Measurements from ENCODE around the gene NAALADL2.
"Not testable (repeated sequence)": the region's sequence is repeated elsewhere in the genome, so short reads cannot be mapped to it uniquely, and the experiment has no call there.

Gene NAALADL2

DNA sequence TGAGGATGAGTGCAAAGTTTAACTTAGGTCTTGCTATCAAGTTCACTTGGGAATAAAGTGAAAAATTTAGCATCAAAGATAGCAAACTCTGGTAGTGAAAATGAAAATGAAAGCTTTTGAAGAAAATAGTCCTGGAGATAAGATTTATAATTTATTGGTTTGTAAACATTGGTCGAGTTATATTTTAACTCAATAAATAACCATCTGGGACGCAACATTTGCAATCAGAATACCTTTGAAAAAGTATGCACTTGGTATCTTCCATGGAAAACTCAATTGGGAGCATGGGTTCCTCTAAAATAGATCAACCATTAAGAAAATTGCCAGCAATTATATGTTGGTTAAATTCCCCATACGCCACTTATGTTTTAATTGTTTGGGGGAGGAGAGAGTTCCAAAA, 209.5 kb downstream of the NAALADL2 start:
- no peak for DNase-seq (ENCODE audit: low spot score)
- no peak for FAIRE-seq

DNA sequence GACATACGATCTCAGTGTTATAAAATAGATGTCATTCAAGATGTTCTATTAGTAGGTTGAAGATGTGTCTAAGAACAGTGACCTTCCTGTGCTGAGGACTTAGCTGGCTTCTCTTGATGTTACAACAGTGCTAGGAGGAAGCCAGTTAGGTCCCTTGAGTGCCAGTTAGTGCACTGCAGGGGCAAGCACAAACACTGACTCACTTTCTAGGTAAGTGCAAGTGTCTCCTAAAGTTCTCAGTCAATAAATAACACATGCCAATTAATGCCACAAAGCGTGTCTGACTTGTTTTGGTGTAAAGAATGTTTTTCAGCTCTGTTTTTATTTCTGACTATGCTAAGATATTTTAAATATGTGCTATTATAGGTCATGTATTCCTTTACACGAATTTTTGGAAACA, 211.8 kb downstream of the NAALADL2 start:
- FAIRE-seq: no peak
- DNase-seq (ENCODE audit: low spot score): no peak

GRCh38 chr3:175073219-175073905, 214.2 kb downstream of the NAALADL2 start:
- FAIRE-seq (no peak), DNase-seq (ENCODE audit: low spot score) (no peak)

- DNase-seq (ENCODE audit: low spot score): no peak
- FAIRE-seq: no peak
Measured at GRCh38 chr3:175075269-175075668, 216.1 kb downstream of the NAALADL2 start.

- FAIRE-seq (no peak), DNase-seq (ENCODE audit: low spot score) (no peak)
Measured at GRCh38 chr3:175077216-175077615, 218.1 kb downstream of the NAALADL2 start.

DNA sequence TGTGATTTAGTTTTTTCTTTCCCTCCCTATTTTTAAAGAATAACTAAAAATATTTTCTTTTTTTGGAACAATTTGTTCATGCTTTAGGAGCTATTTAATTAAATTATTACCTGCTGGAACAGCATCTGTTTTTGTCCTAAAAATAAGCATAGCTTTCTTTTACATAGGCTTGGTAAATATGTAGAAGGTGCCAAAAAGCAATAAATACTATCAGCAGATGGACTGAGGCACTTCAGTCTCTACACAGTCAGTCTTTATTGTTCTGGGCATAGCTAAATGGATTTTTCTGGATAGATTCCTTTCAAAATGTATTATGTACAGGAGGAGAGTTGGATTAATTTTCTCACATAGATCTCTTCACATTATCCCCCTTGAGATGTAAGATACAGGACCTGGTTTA, 223.5 kb downstream of the NAALADL2 start:
- no peak for DNase-seq (ENCODE audit: low spot score)
- FAIRE-seq: no peak

DNA sequence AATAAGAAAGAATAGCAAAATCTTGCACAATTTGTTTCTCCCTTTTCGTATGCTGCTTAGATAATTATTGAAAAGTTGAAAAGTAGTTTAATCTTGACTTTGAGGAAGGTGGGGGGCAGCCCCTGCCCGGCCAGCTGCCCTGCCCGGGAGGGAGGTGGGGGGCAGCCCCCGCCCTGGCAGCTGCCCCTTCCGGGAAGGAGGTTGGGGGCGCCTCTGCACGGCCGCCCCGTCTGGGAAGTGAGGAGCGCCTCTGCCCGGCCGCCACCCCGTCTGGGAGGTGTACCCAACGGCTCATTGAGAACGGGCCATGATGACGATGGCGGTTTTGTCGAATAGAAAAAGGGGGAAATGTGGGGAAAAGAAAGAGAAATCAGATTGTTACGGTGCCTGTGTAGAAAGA, 228.0 kb downstream of the NAALADL2 start:
- not testable (repeated sequence) for FAIRE-seq; DNase-seq (ENCODE audit: low spot score)

GRCh38 chr3:175088766-175089380, 229.7 kb downstream of the NAALADL2 start:
- no peak for DNase-seq (ENCODE audit: low spot score)
- no peak for FAIRE-seq

DNA sequence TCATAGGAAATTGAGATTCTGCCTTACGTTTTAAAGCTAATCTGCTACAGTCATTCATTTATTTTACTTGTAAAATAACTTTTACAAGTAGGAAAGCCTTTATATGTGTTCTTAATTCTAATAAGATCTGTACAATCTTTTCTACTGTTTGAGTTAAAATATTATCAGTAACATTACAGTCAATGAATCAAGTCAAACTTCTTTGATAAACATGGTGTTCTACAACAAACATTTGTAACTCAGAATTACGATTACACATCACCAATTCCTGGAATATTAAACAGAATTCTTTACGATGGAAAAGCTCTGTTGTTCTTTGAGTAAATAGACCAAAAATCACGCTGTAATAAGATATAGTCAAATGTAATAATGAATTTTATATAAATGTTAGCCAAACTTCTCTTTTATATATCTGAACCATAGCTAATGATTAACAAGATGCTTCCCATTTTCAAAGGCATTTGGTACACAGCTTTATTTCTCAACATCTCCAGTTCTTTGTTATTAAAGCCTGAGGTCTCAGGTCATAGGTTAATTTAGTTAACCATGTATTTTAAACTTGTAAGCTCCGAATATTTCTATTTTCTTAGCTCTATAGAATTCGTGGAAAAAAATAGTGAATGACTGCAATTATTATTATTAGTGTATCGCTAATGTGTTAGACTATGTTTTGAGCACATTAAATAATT, 232.4 kb downstream of the NAALADL2 start:
- no peak for FAIRE-seq
- DNase-seq (ENCODE audit: low spot score): no peak

DNA sequence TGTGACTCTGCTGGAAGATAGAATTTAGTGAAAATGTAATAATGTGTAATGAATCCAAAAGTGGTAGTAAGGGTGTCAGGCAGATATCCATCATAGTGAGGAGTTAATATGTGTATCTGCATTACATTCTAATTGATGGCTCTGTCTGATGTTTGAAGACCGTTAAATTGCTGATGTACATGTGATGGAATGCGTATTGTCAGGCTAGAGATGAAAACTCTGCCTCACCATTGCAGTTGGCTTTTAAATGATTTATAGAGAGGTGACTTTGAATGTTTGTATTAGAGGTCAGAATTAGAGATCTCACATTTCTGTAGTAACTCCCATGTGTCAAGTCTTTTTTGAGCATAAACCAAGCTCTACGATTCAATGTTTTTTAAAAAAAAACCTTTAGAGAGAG, 234.6 kb downstream of the NAALADL2 start:
- no peak for DNase-seq (ENCODE audit: low spot score)

GRCh38 chr3:175094344-175094743, 235.2 kb downstream of the NAALADL2 start:
- FAIRE-seq: no peak
- DNase-seq (ENCODE audit: low spot score): no peak

More for the DNA sequence above, 234.6 kb downstream of the NAALADL2 start:
- no peak for FAIRE-seq

DNA sequence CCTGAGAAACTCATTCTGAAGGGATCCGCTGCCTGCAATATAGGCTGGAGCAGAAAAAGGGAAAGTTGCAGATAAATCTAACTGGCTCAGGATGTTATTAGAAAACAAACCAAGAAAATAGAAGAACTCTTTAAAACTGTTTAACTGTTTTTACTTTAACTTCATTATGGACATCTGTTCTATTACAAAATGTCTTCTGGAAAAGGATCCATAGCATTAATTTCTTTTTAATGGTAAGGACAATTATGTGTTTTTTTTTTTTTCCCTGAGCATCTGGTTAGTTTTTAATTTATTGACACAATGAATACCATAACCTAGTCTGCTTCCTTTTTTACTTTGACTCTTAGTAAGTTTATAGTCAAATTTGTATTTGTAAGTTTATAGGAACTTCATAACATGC, 239.5 kb downstream of the NAALADL2 start:
- no peak for FAIRE-seq
- no peak for DNase-seq (ENCODE audit: low spot score)

DNA sequence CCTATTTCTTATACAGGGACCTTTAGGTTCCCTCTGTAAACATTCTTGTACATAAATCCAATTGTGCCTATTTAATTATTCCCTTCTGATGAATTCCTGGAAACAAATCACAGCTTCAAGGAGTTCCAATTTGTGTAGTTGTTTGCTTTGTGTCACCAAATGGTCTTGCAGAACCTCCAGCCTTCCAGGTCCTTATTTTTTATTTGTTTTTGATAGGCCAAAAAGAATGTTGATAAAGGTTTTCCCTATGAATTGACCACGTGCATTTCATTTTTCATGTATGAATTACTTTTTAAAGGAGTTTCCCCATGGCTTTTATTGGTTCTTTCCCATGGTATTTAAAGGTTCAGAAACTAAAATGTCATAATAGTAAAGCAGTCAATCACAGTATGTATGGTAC, 243.0 kb downstream of the NAALADL2 start:
- FAIRE-seq (no peak), DNase-seq (ENCODE audit: low spot score) (no peak)

- DNase-seq (ENCODE audit: low spot score): no peak
- FAIRE-seq: no peak
Measured at GRCh38 chr3:175103298-175103697, 244.2 kb downstream of the NAALADL2 start.

DNA sequence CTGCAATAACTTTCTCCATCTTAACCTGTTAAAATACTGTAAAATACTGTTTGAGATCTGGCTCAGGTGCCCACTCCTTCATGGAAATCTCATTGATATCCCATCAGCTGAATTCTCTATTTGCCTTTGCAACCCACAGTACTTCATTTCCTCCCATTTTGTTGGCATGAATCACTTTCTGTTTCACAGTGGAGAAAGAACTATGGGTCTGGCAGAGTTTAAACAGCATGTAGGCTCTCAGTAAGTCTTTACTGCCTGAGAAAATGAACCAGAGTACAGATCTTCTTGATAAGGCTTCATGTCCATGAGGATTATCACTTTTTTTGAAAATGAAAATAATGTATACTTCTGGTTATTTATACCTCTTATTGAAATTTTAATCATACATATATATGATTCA, 245.9 kb downstream of the NAALADL2 start:
- FAIRE-seq: no peak
- DNase-seq (ENCODE audit: low spot score): no peak

DNA sequence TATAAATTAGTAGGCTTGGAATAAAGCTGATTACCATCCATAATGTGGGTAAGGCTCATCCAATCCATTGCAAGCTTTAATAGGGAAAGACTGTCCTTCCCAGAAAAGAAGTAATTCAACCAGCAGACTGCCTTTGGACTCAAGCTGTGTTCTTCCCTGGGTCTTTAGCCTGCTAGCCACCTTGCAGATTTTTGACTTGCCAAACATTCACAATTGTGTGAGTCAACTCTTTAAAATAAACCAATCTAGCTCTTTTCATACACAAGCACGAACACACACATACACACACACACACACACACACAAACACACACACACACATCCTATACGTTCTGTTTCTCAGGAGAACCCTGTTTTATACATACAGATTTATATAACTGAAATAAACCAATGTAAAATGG, 248.1 kb downstream of the NAALADL2 start:
- FAIRE-seq (no peak), DNase-seq (ENCODE audit: low spot score) (no peak)

DNA sequence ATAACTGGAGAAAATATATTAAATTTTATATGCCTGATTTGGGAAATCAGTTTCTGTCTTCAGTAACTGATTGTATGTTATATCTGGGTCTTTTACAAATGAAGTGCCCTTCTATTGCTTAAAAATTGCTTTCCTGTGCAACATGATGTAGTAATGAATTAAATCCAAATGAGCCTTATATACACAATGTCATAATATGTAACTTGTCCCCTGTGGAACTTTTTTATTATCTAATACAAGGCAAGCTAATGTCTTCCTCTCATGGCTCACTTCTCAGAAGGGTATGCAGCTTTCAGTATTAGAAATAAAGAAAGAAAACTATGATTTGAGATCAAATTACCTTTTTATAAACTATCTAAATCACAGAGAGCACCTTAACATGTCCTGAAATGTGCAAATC, 248.9 kb downstream of the NAALADL2 start:
- FAIRE-seq (no peak), DNase-seq (ENCODE audit: low spot score) (no peak)

- FAIRE-seq (no peak), DNase-seq (ENCODE audit: low spot score) (no peak)
Measured at GRCh38 chr3:175108613-175109151, 249.5 kb downstream of the NAALADL2 start.

DNA sequence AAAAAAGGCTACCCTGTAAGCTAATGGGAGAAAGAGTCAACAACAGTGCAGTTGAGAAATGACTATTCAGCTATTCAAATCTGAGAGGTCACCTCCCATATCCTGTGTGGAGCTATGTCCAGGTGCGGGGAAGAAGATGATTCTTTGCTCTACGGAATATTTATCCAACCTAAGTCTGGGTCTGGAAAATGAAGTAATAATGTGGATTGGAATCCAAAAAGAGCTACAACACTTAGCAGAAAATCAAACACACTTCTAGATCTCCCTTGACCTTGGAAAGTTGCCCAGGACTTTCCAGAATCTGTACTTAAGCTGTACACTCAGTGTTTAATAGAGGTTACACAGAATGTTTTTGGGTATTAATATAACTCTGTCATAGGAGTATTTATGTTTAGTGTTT, 251.9 kb downstream of the NAALADL2 start:
- DNase-seq (ENCODE audit: low spot score) (no peak), FAIRE-seq (no peak)

GRCh38 chr3:175118382-175118941, 259.3 kb downstream of the NAALADL2 start:
- FAIRE-seq: no peak
- no peak for DNase-seq (ENCODE audit: low spot score)

GRCh38 chr3:175121225-175121624, 262.1 kb downstream of the NAALADL2 start:
- DNase-seq (ENCODE audit: low spot score): no peak
- FAIRE-seq: no peak

DNA sequence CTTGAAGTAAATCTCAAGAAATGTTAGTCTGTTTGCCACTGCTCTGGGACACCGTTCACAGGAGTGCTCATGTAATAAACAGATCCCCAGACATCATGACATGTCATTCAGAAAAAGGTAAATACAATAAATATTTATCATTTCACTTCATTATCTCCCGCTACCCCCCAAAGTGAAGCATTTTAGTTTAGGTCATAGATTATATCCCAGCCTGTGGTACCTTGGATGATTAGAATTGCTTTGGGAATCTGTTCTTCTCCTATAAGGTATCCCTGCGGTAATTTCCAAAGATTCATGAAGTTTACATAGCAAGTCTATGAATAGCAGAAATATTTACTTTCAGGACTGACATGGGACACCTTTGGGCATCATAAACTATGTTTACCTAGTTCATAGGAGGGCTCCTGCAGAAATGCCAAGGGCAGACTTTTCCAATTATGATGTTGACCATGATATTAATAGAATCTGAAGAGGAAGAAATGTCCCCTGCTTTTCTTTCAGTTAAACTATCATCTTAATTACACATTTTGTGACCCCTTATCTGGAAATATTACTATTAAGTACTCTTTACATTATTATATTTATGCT, 268.0 kb downstream of the NAALADL2 start:
- FAIRE-seq: no peak

More for the DNA sequence above, 268.0 kb downstream of the NAALADL2 start:
- DNase-seq (ENCODE audit: low spot score): no peak
